Adrenal gland (tissue), 5 donors: ENCODE data around the gene MYO1B.

Experiments used
- POLR2A ChIP-seq, 2 donors: fragments of 450-650 bp; IDR thresholded peaks; one replicate each; pipeline ENCODE4 v1.6.1; 2017; ENCODE audit warnings: antibody characterized with exemption in 2 of 2, mild to moderate bottlenecking in 2 of 2, moderate library complexity in 1 of 2
- TF ChIP-seq, protein P1 (sequence below), 6 experiments: fragments of 450-650 bp in 4 of 6; fragments of 200-600 bp in 2 of 6; sonication (generic) in 1 of 6; IDR thresholded peaks; 1 replicate in 5 of 6; 2 replicates in 1 of 6; pipeline versions ENCODE4 v1.5.1 to v1.8.0; 2016 to 2021; ENCODE audit warnings: antibody characterized with exemption in 6 of 6, mild to moderate bottlenecking in 2 of 6, moderate library complexity in 1 of 6
- donor health status: DM: no; HTN: no; CAD: no.

GRCh38 chr2:191421950-191422349, 176.7 kb downstream of the MYO1B start:
- TF ChIP-seq, protein P1, sequence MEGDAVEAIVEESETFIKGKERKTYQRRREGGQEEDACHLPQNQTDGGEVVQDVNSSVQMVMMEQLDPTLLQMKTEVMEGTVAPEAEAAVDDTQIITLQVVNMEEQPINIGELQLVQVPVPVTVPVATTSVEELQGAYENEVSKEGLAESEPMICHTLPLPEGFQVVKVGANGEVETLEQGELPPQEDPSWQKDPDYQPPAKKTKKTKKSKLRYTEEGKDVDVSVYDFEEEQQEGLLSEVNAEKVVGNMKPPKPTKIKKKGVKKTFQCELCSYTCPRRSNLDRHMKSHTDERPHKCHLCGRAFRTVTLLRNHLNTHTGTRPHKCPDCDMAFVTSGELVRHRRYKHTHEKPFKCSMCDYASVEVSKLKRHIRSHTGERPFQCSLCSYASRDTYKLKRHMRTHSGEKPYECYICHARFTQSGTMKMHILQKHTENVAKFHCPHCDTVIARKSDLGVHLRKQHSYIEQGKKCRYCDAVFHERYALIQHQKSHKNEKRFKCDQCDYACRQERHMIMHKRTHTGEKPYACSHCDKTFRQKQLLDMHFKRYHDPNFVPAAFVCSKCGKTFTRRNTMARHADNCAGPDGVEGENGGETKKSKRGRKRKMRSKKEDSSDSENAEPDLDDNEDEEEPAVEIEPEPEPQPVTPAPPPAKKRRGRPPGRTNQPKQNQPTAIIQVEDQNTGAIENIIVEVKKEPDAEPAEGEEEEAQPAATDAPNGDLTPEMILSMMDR (IDR thresholded peaks at IDR 0.05): no peak
- no peak for TF ChIP-seq POLR2A (IDR thresholded peaks at IDR 0.05)
